IPS-11a (cell line): ENCODE measurements around the gene AAGAB.
"Not testable (repeated sequence)": the region's sequence is repeated elsewhere in the genome, so short reads cannot be mapped to it uniquely, and the experiment has no call there.

ENCODE experiments used
- H3K4me3 ChIP-seq: one replicate; pipeline ENCODE4 v1.5.1; 2013; ENCODE audit warnings: low read depth, low read length, control low read depth

AAGAB gene, protein sequence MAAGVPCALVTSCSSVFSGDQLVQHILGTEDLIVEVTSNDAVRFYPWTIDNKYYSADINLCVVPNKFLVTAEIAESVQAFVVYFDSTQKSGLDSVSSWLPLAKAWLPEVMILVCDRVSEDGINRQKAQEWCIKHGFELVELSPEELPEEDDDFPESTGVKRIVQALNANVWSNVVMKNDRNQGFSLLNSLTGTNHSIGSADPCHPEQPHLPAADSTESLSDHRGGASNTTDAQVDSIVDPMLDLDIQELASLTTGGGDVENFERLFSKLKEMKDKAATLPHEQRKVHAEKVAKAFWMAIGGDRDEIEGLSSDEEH

DNA sequence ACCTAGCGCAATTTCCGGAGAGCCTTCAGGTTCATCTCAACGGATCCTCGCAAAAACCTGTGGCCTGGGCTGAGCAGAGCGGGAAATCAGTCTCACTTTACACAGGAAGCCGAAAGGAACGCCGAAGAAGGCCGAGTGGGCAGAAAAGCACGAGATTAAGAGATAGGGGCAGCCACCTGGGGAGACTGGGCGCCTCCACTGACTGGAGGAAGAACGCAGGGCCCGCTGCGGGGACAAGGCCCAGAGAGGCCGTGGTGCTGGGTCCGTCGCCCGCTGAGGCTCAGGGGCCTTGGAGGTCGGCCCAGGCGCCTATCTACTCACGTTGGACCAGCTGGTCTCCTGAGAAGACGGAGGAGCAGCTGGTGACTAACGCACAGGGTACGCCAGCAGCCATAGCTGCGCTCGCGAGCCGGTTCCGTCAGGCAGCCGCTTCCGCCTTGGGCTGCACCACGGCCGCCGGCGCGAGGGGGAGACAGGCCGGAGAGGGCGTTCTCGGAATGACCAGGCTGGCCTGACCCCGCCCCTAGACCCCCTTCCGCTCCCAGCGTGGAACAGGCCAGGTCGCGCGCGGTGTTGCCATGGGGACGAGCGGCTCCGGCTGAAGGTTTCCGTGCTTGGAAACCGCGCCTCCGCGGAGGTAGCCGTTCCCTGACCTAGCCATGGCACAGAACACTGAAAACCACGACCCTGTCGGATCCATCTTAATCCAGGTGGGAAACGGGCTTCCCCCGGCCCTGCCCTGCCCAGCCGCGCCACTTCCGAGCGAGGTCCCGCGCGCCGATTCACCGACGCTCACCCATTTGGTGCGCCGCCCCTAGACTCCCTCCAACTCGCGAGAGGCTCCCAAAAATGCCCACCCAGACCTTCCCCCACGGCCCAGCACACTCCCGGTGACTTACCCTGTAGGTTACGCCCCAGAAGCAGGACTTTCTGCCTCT is at the start of gene AAGAB, which contains the start of gene IQCH:
Gene AAGAB (minus strand): TSS at position 424 of the 938 bp plus-strand sequence. CDS start 30 bp downstream, at position 394.
Gene IQCH (plus strand): TSS at position 549 of the 938 bp plus-strand sequence. CDS start 111 bp downstream, at position 660.
- peak within 1 kb of the TSS; percentile 92 for H3K4me3 ChIP-seq

- no peak overlapping the region for H3K4me3 ChIP-seq
Observed at GRCh38 chr15:67303490-67304363, 49.3 kb upstream of the AAGAB start.

GRCh38 chr15:67300266-67301025 is 46.0 kb upstream of the AAGAB start:
- H3K4me3 ChIP-seq = no peak overlapping the region

DNA sequence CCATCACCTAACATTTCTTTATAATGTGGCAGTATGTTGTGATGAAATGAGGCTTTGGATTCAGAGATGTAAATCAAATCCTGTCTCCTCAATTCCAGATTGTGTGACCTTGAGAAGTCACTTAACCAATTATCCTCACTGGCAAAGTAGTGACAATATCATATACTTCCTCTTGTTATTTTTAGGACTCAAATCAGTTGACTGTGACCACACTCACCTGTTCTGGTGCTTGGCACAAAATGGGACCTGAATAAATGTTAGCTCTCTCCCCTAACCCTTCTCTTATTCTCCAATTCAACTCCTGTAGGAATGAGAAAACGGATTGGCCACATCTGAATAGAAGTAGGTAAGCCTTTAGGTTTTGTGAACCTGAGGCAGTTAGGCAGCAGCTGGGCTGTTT is 42.2 kb upstream of the AAGAB start:
- no peak overlapping the region for H3K4me3 ChIP-seq

DNA sequence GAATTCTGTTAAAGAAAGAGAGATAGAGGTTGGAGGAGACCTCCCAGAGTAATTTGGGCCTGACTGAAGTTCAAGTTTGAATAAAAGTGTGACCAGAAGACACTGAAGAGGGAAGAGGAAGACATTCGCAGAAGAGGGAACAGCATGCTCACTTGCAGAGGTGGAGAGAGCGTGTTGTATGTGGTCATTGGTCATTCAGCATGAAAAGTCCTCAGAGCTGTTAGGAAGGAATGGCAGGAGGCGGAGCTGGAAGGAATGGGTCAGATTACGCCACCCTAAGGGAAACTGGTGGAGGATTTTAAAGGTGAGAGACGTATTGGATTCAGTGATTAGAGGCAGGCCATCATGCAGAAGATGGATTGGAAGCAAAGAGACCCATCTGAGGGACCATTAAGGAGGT is 41.7 kb upstream of the AAGAB start:
- no peak overlapping the region for H3K4me3 ChIP-seq

- H3K4me3 ChIP-seq = no peak overlapping the region
Observed at GRCh38 chr15:67290319-67290718, 35.9 kb upstream of the AAGAB start.

DNA sequence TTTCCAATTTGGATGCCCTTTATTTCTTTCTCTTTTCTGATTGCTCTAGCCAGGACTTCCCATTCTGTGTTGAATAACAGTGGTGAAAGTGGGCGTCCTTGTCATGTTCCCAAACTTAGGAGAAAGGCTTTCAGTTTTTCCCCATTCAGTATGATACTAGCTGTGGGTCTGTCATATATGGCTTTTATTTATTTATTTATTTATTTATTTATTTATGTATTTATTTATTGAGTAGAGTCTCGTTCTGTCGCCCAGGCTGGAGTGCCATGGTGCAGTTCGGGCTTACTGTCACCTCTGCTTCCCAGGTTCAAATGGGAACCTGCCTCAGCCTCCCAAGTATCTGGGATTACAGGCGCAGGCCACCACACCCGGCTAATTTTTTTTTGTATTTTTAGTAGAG is 31.9 kb upstream of the AAGAB start:
- H3K4me3 ChIP-seq = not testable (repeated sequence)

- H3K4me3 ChIP-seq = not testable (repeated sequence)
Observed at GRCh38 chr15:67285625-67286024, 31.2 kb upstream of the AAGAB start.

DNA sequence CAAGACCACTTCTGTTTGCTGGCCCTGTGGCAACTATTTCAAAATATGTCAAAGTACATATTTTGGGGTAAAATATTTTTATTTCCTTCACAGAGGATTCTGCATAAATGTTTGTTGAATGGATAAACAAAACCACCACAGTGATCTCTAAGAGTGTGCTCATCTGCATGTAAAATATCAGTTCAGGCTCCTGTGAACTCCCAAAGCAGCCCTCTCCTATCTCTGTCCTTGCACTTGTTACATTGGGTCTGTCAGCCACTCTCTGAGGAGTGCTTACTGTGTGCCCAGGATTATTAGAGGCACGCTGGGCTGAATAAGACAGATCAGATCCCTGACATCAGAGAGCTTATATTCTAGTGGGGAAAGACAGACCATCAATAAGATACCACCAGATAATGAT is 27.3 kb upstream of the AAGAB start:
- no peak overlapping the region for H3K4me3 ChIP-seq

GRCh38 chr15:67280217-67280616 is 25.8 kb upstream of the AAGAB start:
- H3K4me3 ChIP-seq = no peak overlapping the region

DNA sequence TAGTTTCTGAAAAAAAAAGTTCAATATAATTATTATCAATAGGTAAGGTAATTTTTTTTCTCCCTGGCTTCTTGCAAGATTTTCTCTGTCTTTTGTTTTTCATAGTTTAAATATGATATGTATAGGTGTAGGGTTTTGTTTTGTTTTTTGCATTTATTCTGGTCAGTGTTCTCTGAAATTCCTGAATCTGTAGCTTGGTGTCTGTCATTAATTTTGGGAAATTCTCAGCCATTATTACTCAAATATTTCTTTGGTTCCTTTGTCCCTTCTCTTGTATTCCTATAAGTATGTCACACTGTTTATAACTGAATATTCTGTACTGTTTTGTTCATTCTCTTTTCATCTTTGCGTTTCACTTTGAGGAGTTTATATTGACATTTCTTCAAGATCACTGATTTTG is 22.2 kb upstream of the AAGAB start:
- H3K4me3 ChIP-seq = no peak overlapping the region

DNA sequence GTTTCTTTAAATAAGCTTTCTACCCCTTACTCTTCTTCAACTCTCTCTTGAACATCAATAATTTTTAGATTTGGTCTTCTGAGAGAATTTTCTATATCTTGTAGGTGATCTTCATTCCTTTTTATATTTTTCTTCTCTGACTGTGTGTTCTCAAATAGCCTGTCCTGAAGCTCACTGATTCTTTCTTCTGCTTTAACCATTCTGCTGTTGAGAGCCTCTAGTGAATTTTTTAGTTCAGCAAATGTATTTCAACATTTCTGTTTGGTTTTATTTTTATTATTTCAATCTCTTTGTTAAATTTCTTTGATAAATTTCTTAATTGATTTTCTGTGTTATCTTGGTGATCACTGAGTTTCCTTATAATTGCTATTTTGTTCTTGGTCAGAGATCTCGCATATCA is 19.8 kb upstream of the AAGAB start:
- no peak overlapping the region for H3K4me3 ChIP-seq

GRCh38 chr15:67267951-67268941 is 13.8 kb upstream of the AAGAB start:
- H3K4me3 ChIP-seq = no peak overlapping the region

GRCh38 chr15:67267440-67267839 is 13.0 kb upstream of the AAGAB start:
- no peak overlapping the region for H3K4me3 ChIP-seq

DNA sequence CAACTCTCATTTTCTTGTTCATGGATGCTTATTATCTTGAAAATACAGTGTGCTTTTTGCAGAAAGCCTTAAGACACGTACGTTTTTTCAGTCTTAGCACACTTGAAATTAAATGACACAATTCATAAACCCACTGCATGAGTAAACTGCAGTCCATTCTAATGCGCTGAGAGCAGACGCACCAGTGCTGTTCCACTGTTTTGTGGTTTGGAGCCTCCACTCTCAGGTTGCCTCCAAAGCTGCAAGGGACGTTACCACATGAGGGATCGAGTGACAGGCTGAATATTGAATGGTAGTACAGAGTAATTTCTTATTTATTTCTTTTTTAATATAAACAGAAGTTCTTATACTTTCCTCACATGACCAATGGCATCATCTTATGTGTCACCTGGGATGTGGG is 12.4 kb upstream of the AAGAB start:
- H3K4me3 ChIP-seq = no peak overlapping the region

DNA sequence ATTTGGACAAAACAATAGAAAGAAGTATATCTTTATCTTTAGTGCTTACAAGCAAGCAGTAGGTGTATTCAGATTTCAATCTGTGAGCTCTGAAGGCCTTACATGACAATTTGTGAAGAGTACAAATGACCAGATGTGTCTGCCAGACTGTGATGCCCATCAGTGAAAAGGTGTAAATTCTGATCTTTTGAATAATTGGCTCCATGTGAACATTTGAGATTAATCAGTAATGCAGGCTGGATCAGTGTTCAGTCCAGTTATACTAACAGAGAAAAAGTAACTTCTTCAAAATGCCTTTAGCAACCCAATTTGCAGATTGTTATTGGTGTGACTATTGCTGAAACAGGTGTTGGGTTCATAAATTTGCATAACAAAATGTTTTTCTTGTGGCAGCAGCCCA is 5.3 kb upstream of the AAGAB start:
- no peak overlapping the region for H3K4me3 ChIP-seq

DNA sequence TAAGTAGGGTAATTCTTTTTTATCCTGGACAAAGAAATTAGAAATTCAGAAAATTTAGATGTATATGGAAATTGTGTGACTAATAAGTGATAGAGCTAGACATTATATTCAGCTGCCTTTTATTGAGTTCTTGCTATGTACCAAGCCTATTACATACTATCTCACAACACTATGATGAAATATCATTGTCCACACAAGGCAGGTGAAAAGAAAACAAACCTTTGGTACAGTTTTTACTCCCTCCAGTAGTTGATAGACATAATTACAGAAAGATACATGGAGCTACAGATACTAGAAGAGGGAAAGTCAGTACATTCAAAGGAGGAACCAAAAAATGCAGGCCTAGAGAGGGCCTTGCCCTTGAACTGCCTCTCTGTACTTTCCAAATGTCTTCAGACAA is 4.9 kb upstream of the AAGAB start:
- no peak overlapping the region for H3K4me3 ChIP-seq

- H3K4me3 ChIP-seq = not testable (repeated sequence)
Observed at GRCh38 chr15:67258412-67258811, 4.0 kb upstream of the AAGAB start.

DNA sequence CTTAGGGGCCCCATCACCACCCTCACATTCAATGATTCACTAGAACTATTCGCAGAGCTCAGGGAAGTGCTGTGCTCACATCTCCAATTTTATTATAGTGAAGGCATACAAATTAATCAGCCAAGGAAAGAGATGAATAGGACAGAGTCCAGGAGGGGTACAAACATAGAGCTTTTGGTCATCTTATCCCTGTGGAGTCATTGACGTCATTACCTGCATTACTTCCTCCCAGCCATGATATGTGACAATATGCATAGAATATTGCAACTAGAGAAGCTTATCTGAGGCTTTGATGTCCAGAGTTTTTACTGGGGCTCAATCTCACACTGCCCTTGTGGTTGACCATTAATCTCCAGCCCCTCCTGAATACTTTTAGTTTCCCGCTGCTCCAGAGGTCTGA is 1.6 kb upstream of the AAGAB start:
- H3K4me3 ChIP-seq = no peak overlapping the region
